H1 (cell line): ENCODE measurements around the gene ROM1. TPM values are rescaled to one million over a fixed set of nuclear protein-coding genes. Genes with fewer than 3 reads are reported as not detected.

ENCODE experiments used
- KDM1A ChIP-seq: fragments of 200-600, 300-600 bp; sonication (generic); IDR thresholded peaks from 2 replicates; pipeline ENCODE4 v1.7.1; 2016; ENCODE audit warnings: mild to moderate bottlenecking, low read length, borderline replicate concordance
- MAFK ChIP-seq: IDR thresholded peaks from 2 replicates; pipeline ENCODE4 v1.6.1; 2012; ENCODE audit warnings: low read depth, mild to moderate bottlenecking, improper control_type of control experiment, low read length
- NRF1 ChIP-seq: IDR thresholded peaks from 2 replicates; pipeline ENCODE4 v1.6.1; 2011; ENCODE audit warnings: mild to moderate bottlenecking, low read depth, low read length, improper control_type of control experiment
- RXRA ChIP-seq: IDR thresholded peaks from 2 replicates; pipeline ENCODE4 v1.6.1; 2011; ENCODE audit warnings: low read depth, mild to moderate bottlenecking, low read length, moderate library complexity; ENCODE audit not compliant: insufficient read depth
- SIX5 ChIP-seq: IDR thresholded peaks from 2 replicates; pipeline ENCODE4 v1.6.1; 2011; ENCODE audit warnings: mild to moderate bottlenecking, low read depth, low read length
- SUZ12 ChIP-seq: fragments of 200-600 bp; sonication (generic); IDR thresholded peaks from 2 replicates; pipeline ENCODE4 v1.6.1; 2012; ENCODE audit warnings: mild to moderate bottlenecking, inconsistent platforms, low read length, moderate library complexity, mixed read lengths
- TAF1 ChIP-seq: IDR thresholded peaks from 2 replicates; pipeline ENCODE4 v1.6.1; 2011; ENCODE audit warnings: mild to moderate bottlenecking, low read depth, low read length
- polyA plus RNA-seq, 7 experiments: library from polyadenylated mRNA; depleted of rRNA in 3 of 7; stranded (reverse) in 5 of 7; unstranded in 2 of 7; fragments of >200 nt in 5 of 7; fragments of 200-250 nt in 2 of 7; gene quantifications; 1 replicate in 5 of 7; 2 replicates in 1 of 7; 4 replicates in 1 of 7; pipeline versions ENCODE4 v1.2.1 to v1.2.3, GENCODE V29; 2011 to 2013; ENCODE audit warnings: missing spikeins in 2 of 7, mixed read lengths in 2 of 7
- total RNA-seq: library from RNA; stranded (reverse); fragmentation: NEBNext Ultra II Directional; extraction: Animal tissue kit (Norgen Biotek cat#: 25700); gene quantifications from 2 replicates; pipeline ENCODE4 v1.2.1, GENCODE V29; 2021
- TF ChIP-seq, protein P1 (sequence below): fragments of 300-600 bp; sonication (generic); IDR thresholded peaks from 2 replicates; pipeline ENCODE4 v1.7.1; 2012; ENCODE audit warnings: low read length, moderate library complexity, mild to moderate bottlenecking, inconsistent platforms; ENCODE audit not compliant: insufficient replicate concordance

ROM1 gene
- total and polyA plus RNA-seq, 2 of the 8 experiments (the other 6 are each of a cell fraction or from before 2014, with no cell fraction given): 0.86 to 2.2 TPM

DNA sequence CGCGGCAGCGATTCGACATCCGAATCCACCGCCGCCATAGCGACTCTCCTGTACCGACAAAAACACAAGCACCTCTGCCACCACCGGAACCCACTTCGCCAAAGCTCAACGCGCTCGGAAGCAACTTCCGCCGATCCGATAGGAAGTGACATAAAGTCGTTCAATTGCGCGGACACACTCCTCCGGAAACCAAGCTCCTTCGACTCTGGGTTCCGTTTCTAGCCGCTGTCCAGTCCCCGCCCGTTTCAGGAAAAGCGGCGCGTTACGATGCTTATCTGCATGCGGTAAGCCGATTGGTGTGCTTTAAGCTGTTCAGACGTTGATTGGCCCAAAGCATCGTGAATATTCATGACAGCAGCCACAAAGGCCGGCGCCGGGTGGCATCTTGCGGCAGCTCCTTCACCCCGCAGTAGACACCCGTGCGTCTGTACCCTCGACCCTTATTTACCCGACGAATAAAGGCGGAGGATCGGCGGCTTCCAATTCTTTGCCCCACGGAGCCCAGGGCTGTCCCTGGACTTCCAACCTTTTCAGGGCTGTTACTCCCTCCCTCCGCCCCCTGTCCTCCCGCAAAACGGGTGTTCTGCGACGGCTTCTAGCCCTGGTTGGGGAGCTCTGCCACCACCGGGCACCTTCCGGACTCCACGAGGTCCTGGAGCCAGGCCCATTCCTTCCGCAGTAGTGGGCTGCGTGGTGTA is 21.5 kb upstream of the ROM1 start, which contains the start of gene TUT1 (continued):
- TF ChIP-seq, protein P1, sequence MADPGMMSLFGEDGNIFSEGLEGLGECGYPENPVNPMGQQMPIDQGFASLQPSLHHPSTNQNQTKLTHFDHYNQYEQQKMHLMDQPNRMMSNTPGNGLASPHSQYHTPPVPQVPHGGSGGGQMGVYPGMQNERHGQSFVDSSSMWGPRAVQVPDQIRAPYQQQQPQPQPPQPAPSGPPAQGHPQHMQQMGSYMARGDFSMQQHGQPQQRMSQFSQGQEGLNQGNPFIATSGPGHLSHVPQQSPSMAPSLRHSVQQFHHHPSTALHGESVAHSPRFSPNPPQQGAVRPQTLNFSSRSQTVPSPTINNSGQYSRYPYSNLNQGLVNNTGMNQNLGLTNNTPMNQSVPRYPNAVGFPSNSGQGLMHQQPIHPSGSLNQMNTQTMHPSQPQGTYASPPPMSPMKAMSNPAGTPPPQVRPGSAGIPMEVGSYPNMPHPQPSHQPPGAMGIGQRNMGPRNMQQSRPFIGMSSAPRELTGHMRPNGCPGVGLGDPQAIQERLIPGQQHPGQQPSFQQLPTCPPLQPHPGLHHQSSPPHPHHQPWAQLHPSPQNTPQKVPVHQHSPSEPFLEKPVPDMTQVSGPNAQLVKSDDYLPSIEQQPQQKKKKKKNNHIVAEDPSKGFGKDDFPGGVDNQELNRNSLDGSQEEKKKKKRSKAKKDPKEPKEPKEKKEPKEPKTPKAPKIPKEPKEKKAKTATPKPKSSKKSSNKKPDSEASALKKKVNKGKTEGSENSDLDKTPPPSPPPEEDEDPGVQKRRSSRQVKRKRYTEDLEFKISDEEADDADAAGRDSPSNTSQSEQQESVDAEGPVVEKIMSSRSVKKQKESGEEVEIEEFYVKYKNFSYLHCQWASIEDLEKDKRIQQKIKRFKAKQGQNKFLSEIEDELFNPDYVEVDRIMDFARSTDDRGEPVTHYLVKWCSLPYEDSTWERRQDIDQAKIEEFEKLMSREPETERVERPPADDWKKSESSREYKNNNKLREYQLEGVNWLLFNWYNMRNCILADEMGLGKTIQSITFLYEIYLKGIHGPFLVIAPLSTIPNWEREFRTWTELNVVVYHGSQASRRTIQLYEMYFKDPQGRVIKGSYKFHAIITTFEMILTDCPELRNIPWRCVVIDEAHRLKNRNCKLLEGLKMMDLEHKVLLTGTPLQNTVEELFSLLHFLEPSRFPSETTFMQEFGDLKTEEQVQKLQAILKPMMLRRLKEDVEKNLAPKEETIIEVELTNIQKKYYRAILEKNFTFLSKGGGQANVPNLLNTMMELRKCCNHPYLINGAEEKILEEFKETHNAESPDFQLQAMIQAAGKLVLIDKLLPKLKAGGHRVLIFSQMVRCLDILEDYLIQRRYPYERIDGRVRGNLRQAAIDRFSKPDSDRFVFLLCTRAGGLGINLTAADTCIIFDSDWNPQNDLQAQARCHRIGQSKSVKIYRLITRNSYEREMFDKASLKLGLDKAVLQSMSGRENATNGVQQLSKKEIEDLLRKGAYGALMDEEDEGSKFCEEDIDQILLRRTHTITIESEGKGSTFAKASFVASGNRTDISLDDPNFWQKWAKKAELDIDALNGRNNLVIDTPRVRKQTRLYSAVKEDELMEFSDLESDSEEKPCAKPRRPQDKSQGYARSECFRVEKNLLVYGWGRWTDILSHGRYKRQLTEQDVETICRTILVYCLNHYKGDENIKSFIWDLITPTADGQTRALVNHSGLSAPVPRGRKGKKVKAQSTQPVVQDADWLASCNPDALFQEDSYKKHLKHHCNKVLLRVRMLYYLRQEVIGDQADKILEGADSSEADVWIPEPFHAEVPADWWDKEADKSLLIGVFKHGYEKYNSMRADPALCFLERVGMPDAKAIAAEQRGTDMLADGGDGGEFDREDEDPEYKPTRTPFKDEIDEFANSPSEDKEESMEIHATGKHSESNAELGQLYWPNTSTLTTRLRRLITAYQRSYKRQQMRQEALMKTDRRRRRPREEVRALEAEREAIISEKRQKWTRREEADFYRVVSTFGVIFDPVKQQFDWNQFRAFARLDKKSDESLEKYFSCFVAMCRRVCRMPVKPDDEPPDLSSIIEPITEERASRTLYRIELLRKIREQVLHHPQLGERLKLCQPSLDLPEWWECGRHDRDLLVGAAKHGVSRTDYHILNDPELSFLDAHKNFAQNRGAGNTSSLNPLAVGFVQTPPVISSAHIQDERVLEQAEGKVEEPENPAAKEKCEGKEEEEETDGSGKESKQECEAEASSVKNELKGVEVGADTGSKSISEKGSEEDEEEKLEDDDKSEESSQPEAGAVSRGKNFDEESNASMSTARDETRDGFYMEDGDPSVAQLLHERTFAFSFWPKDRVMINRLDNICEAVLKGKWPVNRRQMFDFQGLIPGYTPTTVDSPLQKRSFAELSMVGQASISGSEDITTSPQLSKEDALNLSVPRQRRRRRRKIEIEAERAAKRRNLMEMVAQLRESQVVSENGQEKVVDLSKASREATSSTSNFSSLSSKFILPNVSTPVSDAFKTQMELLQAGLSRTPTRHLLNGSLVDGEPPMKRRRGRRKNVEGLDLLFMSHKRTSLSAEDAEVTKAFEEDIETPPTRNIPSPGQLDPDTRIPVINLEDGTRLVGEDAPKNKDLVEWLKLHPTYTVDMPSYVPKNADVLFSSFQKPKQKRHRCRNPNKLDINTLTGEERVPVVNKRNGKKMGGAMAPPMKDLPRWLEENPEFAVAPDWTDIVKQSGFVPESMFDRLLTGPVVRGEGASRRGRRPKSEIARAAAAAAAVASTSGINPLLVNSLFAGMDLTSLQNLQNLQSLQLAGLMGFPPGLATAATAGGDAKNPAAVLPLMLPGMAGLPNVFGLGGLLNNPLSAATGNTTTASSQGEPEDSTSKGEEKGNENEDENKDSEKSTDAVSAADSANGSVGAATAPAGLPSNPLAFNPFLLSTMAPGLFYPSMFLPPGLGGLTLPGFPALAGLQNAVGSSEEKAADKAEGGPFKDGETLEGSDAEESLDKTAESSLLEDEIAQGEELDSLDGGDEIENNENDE: no peak
- TF ChIP-seq TAF1 (peak; percentile 97), SIX5 (peak; percentile 44; the same call in 1 of the 2 replicates), SUZ12 (no peak), KDM1A (no peak), RXRA (no peak), NRF1 (no peak), MAFK (no peak)
